ENCODE results near the gene NTRK1.

DNA sequence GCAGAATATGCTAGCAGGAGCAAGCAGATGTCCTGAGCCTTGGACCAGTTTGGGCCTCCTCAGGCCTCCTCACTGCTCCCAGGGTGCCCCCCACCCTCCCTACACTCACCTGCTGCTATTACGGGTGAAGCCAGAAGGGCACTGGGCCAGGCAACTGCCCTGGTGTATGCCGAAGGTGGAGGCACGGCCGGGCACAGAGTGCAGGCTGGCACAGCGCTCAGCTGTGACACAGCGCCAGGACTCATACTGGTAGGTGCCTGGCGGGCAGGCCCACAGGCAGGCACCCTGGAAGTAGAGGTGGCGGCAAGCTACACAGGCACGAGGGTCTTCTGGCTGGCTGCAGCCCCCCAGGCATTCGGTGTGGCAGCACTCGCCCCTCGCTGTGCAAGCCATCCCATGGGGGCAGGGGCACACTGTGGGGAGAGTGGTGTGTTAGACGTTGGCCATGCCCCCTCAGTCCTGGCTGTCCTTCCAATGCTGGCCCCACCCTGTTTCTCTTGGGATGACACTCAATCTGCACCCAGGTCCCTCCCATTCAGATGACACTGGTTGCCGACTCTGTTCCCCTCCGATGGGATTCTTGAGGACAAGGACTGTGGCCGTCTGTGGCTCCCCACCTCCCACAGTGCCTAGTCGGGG lies 8.8 kb upstream of the NTRK1 start:
- TF ChIP-seq CTCF (IDR thresholded peaks at IDR 0.05), result peak in 1 of 4 donors; percentile 17
- TF ChIP-seq POLR2A (IDR thresholded peaks at IDR 0.05), result no peak
